ENCODE data around the gene OR4E2.
A peak's percentile ranks its signal among the peaks of the same experiment; 100 is the strongest.

The OR4E2 gene

DNA sequence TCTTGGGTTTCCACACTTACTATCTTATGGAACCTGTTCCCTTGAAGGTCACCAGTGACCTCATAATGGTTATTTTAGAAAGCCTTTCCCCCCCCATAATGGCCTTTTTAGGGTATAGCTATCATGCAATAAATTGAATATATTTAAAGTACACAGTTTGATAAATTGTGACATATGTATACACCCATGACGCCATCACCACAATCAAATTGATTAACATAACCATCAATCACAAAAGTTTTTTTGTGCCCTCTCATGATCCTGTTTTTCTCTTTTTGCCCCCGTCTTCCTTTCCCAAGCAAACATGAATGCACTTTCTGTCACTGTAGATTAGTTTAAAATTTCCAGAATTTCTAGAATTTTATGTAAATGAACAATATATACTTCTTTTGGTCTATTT lies 48.7 kb downstream of the OR4E2 start:
- TF ChIP-seq, protein P1, sequence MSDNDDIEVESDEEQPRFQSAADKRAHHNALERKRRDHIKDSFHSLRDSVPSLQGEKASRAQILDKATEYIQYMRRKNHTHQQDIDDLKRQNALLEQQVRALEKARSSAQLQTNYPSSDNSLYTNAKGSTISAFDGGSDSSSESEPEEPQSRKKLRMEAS (IDR thresholded peaks at IDR 0.05) = no peak

DNA sequence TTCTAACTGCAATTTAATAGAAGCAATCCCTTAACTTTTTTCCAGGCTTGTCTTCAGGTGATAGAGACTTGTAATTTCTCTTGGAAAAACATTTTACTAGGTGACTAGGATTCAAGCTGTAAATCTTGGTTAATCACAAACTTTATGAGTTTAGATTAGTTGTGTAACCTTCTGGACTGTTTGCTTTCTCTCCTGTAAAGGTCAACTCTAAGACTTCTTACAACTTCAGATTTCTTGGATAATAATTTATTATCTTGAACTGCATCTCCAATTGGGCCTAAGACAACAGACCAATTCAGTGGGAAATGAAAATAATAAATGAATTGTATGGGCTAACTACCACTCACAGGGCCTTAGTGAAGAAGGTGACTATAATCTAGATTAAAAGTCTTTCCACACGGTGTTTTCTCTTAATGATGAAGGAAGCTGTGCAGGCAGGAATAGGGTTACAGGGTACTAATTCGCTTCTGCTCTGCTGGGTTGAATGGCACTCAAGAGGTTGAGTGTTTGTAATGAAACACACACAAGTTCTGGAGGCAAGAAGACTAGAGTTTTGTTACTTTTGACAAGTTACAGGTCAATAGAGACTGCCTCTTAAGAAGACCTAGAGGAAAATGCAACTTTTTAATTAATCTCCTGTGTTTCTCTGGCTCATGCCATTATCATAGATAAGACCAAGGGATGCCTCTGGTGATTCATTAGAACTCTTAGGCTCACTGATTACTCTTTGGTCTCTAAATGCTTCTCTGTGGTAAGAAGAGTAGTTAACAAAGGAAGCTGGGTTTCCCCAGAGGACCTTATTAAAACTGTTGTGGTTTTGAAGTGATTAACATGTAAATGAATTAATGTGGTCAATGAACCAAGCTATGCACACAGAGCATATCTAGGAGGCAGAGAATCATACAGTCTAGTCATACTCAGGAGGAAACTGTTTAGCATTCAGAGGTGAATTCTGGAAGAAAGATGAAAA lies 50.0 kb downstream of the OR4E2 start:
- TF ChIP-seq EP300 (IDR thresholded peaks at IDR 0.05; ENCODE audit: borderline replicate concordance) = no peak
- no peak for TF ChIP-seq FOXM1 (IDR thresholded peaks at IDR 0.05; ENCODE audit: borderline replicate concordance, low read depth)
- no peak for TF ChIP-seq TCF12 (IDR thresholded peaks at IDR 0.05; ENCODE audit: low read depth)
- no peak for TF ChIP-seq NFIC (IDR thresholded peaks at IDR 0.05)
- no peak for TF ChIP-seq CREB1 (IDR thresholded peaks at IDR 0.05; ENCODE audit: low read depth)
- no peak for TF ChIP-seq TEAD4 (IDR thresholded peaks at IDR 0.05)
- TF ChIP-seq, protein P2, sequence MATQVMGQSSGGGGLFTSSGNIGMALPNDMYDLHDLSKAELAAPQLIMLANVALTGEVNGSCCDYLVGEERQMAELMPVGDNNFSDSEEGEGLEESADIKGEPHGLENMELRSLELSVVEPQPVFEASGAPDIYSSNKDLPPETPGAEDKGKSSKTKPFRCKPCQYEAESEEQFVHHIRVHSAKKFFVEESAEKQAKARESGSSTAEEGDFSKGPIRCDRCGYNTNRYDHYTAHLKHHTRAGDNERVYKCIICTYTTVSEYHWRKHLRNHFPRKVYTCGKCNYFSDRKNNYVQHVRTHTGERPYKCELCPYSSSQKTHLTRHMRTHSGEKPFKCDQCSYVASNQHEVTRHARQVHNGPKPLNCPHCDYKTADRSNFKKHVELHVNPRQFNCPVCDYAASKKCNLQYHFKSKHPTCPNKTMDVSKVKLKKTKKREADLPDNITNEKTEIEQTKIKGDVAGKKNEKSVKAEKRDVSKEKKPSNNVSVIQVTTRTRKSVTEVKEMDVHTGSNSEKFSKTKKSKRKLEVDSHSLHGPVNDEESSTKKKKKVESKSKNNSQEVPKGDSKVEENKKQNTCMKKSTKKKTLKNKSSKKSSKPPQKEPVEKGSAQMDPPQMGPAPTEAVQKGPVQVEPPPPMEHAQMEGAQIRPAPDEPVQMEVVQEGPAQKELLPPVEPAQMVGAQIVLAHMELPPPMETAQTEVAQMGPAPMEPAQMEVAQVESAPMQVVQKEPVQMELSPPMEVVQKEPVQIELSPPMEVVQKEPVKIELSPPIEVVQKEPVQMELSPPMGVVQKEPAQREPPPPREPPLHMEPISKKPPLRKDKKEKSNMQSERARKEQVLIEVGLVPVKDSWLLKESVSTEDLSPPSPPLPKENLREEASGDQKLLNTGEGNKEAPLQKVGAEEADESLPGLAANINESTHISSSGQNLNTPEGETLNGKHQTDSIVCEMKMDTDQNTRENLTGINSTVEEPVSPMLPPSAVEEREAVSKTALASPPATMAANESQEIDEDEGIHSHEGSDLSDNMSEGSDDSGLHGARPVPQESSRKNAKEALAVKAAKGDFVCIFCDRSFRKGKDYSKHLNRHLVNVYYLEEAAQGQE (IDR thresholded peaks at IDR 0.05; ENCODE audit: low read depth) = no peak
- no peak for TF ChIP-seq ZBTB7A (IDR thresholded peaks at IDR 0.05; ENCODE audit: low read depth)
- no peak for TF ChIP-seq CEBPB (IDR thresholded peaks at IDR 0.05)
- TF ChIP-seq, protein P3, sequence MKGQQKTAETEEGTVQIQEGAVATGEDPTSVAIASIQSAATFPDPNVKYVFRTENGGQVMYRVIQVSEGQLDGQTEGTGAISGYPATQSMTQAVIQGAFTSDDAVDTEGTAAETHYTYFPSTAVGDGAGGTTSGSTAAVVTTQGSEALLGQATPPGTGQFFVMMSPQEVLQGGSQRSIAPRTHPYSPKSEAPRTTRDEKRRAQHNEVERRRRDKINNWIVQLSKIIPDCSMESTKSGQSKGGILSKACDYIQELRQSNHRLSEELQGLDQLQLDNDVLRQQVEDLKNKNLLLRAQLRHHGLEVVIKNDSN (IDR thresholded peaks at IDR 0.05) = no peak
- no peak for TF ChIP-seq EGR1 (IDR thresholded peaks at IDR 0.05)
- no peak for TF ChIP-seq TAF1 (IDR thresholded peaks at IDR 0.05; ENCODE audit: low read depth)
- TF ChIP-seq YY1 (IDR thresholded peaks at IDR 0.05; ENCODE audit: low read depth) = no peak
- no peak for TF ChIP-seq RAD21 (IDR thresholded peaks at IDR 0.05; ENCODE audit: low read depth)
- TF ChIP-seq, protein P1 (IDR thresholded peaks at IDR 0.05) = no peak

DNA sequence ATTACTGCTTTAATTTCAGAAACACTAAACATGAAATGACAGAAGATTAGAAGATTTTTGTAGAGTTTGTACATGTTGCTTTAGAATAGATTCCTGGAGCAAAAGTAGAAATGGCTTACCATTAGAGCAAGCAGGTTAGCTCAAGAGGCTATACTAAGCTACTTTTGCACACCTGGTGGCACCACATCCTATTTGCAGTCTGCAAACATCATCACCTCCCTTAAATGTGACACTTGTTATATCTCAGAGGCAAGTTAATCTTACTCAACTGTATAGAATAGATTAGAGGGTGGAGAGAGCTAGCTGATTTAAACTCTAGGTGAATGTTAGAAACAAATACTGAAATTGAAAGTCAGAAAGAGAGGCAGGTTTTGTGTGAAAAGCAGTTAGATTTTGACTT lies 50.7 kb downstream of the OR4E2 start:
- TF ChIP-seq TCF12 (IDR thresholded peaks at IDR 0.05; ENCODE audit: low read depth) (no peak), CREB1 (IDR thresholded peaks at IDR 0.05; ENCODE audit: low read depth) (no peak), FOXM1 (IDR thresholded peaks at IDR 0.05; ENCODE audit: borderline replicate concordance, low read depth) (no peak), TAF1 (IDR thresholded peaks at IDR 0.05; ENCODE audit: low read depth) (no peak), NFIC (IDR thresholded peaks at IDR 0.05) (no peak), CEBPB (IDR thresholded peaks at IDR 0.05) (no peak), EGR1 (IDR thresholded peaks at IDR 0.05) (no peak), YY1 (IDR thresholded peaks at IDR 0.05; ENCODE audit: low read depth) (no peak), RAD21 (IDR thresholded peaks at IDR 0.05; ENCODE audit: low read depth) (no peak), ZBTB7A (IDR thresholded peaks at IDR 0.05; ENCODE audit: low read depth) (no peak)
- TF ChIP-seq, protein P2 (IDR thresholded peaks at IDR 0.05; ENCODE audit: low read depth) = no peak
- TF ChIP-seq, protein P3 (IDR thresholded peaks at IDR 0.05) = no peak
- TF ChIP-seq, protein P1 (IDR thresholded peaks at IDR 0.05) = no peak

DNA sequence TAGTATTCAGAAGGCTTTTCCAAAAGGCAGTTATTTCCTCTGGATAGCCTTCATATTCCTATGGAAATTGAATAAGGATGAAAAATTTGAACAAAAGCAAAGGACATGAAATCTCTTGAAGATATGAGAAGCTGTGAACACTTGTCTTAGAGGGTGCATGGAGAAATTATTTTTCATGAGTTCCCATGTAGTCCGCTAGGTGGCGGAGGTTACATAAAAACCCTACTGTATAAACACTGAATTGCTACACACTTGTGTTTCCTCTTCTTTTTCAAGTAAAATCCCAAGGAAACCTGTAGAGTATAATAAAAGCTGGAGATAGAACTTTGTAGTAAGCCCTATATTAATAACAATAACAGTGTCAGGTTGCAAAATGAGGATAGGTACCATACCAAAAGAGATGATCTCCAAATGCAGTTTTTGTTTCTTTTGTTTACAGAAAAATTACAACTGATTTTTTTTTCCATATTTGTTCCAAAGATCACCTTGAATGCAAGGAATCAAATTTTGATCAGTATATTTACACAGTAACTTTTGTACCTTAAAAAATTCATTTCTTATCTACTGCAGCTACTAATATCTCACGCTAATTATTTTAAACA lies 57.8 kb downstream of the OR4E2 start:
- TF ChIP-seq RAD21 (IDR thresholded peaks at IDR 0.05; ENCODE audit: low read depth) (peak; percentile 9; the same call in 1 of the 2 replicates), EGR1 (IDR thresholded peaks at IDR 0.05) (no peak)

DNA sequence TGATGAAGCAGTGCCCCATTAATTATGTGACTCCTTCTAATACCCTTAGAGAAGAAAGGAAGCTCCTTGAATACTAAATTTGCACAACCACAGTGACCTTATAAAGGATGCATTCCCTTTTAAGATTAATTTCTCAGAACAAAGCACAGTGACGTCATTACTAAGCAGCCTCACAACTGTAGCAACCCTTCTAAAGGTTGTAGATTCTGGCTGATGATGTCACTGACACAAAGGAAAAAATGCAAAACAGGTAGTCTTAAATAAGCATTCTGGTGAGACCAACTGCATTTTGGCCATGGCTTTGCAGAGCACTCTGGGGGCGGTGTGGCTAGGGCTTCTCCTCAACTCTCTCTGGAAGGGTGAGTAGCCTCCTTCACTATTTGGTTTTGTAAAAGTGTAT lies 58.4 kb downstream of the OR4E2 start:
- TF ChIP-seq TEAD4 (IDR thresholded peaks at IDR 0.05) (no peak), CEBPB (IDR thresholded peaks at IDR 0.05) (no peak)
- TF ChIP-seq, protein P1 (IDR thresholded peaks at IDR 0.05) = no peak
